Measurements from ENCODE around the gene CCR7.

The CCR7 gene

GRCh38 chr17:40535438-40535837 lies 29.8 kb downstream of the CCR7 start:
- DNase-seq (ENCODE audit: low spot score), result no peak
- peak overlapping the region; percentile 51 to 89 for H3K27ac ChIP-seq
- TF ChIP-seq, protein P1, sequence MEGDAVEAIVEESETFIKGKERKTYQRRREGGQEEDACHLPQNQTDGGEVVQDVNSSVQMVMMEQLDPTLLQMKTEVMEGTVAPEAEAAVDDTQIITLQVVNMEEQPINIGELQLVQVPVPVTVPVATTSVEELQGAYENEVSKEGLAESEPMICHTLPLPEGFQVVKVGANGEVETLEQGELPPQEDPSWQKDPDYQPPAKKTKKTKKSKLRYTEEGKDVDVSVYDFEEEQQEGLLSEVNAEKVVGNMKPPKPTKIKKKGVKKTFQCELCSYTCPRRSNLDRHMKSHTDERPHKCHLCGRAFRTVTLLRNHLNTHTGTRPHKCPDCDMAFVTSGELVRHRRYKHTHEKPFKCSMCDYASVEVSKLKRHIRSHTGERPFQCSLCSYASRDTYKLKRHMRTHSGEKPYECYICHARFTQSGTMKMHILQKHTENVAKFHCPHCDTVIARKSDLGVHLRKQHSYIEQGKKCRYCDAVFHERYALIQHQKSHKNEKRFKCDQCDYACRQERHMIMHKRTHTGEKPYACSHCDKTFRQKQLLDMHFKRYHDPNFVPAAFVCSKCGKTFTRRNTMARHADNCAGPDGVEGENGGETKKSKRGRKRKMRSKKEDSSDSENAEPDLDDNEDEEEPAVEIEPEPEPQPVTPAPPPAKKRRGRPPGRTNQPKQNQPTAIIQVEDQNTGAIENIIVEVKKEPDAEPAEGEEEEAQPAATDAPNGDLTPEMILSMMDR (IDR thresholded peaks at IDR 0.05), result no peak

DNA sequence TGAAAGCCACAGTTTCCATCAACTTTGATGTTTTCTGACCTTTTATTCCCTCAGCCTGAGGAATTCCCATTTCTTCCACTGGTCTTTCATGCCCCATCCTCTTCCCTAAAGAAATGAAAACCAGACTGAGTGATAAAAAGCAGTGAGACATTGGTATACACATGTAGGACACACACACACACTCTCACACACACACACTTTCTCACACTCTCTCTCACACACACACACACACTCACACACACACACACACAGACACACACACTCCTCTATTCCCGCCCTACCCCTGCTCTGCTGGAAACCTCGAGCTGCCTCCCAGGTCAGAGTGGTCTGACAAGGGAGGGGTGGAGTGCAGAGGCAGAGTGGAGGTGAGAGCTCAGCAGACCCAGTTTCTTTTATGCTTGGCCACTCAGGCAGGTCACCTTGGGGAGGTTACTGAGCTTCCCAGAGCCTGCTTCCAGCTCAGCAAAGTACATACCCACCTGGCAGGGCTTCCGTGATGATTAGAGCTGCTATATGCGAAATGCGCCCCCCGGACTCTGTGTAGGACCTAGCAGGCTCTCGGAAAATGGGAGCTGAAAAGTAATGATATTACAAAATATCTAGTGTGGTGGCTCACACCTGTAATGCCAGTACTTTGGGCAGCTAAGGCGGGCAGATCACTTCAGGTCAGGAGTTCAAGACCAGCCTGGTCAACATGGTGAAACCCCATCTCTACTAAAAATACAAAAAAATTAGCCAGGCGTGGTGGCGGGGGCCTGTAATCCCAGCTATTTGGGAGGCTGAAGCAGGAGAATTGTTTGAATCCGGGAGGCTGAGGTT lies 30.7 kb downstream of the CCR7 start:
- no peak overlapping the region for H3K4me3 ChIP-seq
- H3K27ac ChIP-seq, result peak overlapping the region in 1 of 2 donors; percentile 69
- TF ChIP-seq, protein P1 (IDR thresholded peaks at IDR 0.05), result no peak
- DNase-seq (ENCODE audit: low spot score), result no peak

More at GRCh38 chr17:40535438-40535837, 29.8 kb downstream of the CCR7 start:
- no peak overlapping the region for H3K4me3 ChIP-seq

- Histone ChIP-seq H3K4me3 (peak overlapping the region; percentile 31), H3K27ac (peak overlapping the region in 1 of 2 donors; percentile 69)
- no peak for DNase-seq (ENCODE audit: low spot score)
- TF ChIP-seq, protein P1 (IDR thresholded peaks at IDR 0.05), result no peak
Measured at GRCh38 chr17:40533896-40534295, 31.4 kb downstream of the CCR7 start.

DNA sequence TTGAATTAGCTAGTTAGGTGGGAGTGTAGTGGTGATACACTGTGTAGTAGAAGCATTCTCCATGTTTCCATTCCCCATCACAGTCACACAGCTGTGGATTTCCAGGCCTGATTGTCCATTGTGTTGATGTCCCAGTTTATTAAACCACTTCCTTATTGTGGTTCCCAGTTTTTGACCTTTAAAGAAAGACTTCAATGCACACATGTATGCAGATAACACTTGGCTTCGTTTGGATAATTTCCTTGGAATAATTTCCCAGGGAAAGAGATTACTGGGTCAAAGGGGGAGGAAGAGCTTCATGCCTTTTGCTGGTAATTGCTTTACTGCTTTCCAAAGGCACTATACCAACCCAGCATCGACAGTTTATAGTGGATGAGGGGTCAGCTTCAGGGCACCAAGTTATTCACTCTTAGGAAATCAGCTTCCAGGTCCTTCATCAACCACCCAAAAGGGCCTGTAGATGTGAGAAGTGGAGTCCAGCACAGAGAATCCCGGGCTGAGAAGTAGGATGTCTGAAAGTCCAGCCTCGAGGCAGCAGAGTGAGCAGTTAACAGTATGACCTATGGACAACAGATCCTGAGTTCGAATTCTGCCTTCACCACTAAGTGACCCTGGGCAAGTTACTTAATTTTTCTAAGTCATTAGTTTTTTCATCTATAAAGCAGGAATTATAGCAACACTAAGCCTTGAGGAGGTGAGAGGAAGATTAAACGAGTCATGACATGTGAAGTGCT lies 32.6 kb downstream of the CCR7 start:
- H3K27ac ChIP-seq, result peak overlapping the region in 1 of 2 donors; percentile 73
- peak; percentile 62 for DNase-seq (ENCODE audit: low spot score)
- H3K4me3 ChIP-seq, result no peak overlapping the region
- TF ChIP-seq, protein P1 (IDR thresholded peaks at IDR 0.05), result no peak

- Histone ChIP-seq H3K4me3 (no peak overlapping the region), H3K27ac (peak overlapping the region in 1 of 2 donors; percentile 73)
- TF ChIP-seq, protein P1 (IDR thresholded peaks at IDR 0.05), result no peak
- DNase-seq (ENCODE audit: low spot score), result peak; percentile 54
Measured at GRCh38 chr17:40531051-40531991, 34.0 kb downstream of the CCR7 start.

GRCh38 chr17:40530531-40530994 lies 34.7 kb downstream of the CCR7 start:
- H3K27ac ChIP-seq, result no peak overlapping the region
- no peak overlapping the region for H3K4me3 ChIP-seq
- TF ChIP-seq, protein P1 (IDR thresholded peaks at IDR 0.05), result no peak
- peak; percentile 72 for DNase-seq (ENCODE audit: low spot score)
